ENCODE results near the gene TREX2.

TREX2 gene

DNA sequence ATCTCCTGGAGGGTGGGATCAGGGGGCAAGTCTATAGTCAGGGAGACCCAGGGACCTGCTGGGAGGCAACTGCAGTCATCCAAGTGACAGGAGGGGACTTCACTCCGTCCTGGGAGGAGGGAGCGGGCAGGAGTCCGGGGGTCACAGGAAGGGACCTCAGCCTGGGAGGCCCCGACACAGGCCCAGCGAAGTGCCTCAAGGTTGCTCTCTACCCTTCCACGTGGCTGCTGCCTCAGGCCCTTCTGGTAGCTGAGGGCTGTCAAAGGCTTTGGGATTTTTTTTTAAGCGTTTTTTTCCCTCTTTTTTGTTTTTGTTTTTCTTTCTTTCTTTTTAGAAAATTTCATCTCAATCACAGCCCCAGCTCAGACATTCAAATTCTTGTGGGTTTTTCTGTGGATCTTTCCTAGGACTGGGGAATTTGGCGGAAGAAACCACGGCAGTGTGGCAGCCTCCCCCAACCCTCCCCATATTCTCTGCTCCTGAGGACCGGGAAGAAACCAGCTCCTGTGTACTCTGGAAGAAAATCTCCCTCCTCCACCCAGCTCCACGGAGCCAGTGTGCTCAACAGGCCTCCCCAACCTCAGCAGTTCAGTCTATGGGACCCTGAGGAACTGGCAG lies 25.9 kb upstream of the TREX2 start:
- no peaks in the 10 kb centered on the region for H4K20me1 ChIP-seq (ENCODE audit: insufficient read depth, low read length)

DNA sequence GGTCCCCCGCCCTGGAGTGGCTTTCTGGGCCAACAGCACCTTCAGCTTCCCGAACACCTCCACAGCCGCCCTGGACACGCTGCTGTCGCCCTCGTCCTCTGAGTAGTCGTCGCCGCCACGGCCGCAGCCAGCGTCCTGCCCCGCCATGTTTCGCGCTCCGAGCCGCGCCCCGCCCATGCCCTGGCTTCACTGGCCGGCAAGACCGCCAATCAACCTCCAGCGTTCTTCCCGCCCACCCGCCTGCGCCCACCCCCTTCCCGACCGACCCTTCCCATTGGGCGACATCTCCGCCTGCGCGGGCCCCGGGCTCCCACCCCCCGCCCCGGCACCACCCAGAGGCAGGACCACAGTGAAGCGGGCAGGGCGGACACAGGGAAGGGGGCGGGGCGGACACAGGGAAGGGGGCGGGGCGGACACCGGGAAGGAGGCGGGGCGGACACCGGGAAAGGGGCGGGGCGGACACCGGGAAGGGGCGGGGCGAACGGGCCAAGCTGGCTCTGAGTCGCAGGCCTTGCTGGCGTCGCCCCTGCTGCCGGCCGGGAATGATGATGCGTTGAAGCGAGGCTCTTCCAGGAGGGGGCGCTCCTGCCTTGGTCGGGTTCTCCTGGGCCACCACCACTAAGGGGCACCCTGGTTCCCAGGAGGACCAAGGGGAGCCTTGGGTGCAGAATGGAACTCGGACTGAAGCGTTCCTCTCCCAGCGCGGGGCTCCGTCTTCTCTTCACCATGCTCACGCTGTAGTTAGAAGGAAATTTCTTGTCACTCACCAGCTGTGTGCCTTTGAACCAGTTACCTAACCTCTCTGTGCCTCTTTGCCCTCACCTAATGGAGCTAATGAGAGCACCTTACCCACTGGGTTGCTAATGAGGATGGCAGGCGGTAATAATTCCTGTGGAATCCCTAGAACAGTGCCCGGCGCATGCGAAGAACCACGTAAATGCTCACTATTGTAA lies 24.8 kb upstream of the TREX2 start, which contains the start of gene HAUS7:
Gene HAUS7, minus strand, starts transcription at position 166 of the 953 bp plus-strand sequence. Its CDS starts 19 bp downstream, at position 147.
- no peaks in the 10 kb centered on the region for H3F3A ChIP-seq (ENCODE audit: insufficient read depth, low read length)
- H4K20me1 ChIP-seq (ENCODE audit: insufficient read depth, low read length), result no peaks in the 10 kb centered on the region
- TF ChIP-seq, protein P1, sequence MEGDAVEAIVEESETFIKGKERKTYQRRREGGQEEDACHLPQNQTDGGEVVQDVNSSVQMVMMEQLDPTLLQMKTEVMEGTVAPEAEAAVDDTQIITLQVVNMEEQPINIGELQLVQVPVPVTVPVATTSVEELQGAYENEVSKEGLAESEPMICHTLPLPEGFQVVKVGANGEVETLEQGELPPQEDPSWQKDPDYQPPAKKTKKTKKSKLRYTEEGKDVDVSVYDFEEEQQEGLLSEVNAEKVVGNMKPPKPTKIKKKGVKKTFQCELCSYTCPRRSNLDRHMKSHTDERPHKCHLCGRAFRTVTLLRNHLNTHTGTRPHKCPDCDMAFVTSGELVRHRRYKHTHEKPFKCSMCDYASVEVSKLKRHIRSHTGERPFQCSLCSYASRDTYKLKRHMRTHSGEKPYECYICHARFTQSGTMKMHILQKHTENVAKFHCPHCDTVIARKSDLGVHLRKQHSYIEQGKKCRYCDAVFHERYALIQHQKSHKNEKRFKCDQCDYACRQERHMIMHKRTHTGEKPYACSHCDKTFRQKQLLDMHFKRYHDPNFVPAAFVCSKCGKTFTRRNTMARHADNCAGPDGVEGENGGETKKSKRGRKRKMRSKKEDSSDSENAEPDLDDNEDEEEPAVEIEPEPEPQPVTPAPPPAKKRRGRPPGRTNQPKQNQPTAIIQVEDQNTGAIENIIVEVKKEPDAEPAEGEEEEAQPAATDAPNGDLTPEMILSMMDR (IDR thresholded peaks at IDR 0.05; ENCODE audit: low read length), result peak; percentile 63
- TF ChIP-seq EZH2 (IDR thresholded peaks at IDR 0.05; ENCODE audit: borderline replicate concordance, low read length), result no peak
- peak within 1 kb of the TSS; percentile 92 for H3K4me3 ChIP-seq (ENCODE audit: low read depth, low read length, poor library complexity, severe bottlenecking)
- H3K36me3 ChIP-seq (ENCODE audit: insufficient read depth, low read length), result 0 out of 2 replicates have a peak, but pooled peaks cover 9% of the 10 kb centered on the region
- no peak within 1 kb of the TSS for H2AFZ ChIP-seq (ENCODE audit: low read length)
- no peaks in the 10 kb centered on the region for H3K27me3 ChIP-seq (ENCODE audit: insufficient read depth, low read length)
- H3K27ac ChIP-seq (ENCODE audit: low read depth, low read length, poor library complexity, severe bottlenecking), result no peak within 1 kb of the TSS
- H3K9me2 ChIP-seq (ENCODE audit: low read depth, low read length), result no peaks in the 10 kb centered on the region
- H3K79me2 ChIP-seq (ENCODE audit: insufficient read depth, low read length), result peaks cover 3% of the 10 kb centered on the region; the same call in 1 of the 2 replicates
- H3K9me3 ChIP-seq (ENCODE audit: low read length), result no peaks in the 10 kb centered on the region
- H3K4me2 ChIP-seq (ENCODE audit: low read length), result peak within 1 kb of the TSS; percentile 89
- peak within 1 kb of the TSS; percentile 82 for H3K9ac ChIP-seq (ENCODE audit: low read length)
- peaks cover 20% of the 10 kb centered on the region for H3K4me1 ChIP-seq (ENCODE audit: insufficient read depth, low read length, severe bottlenecking)

More for the DNA sequence above, 25.9 kb upstream of the TREX2 start:
- H3K27me3 ChIP-seq (ENCODE audit: insufficient read depth, low read length), result no peaks in the 10 kb centered on the region
- peaks cover 20% of the 10 kb centered on the region for H3K4me1 ChIP-seq (ENCODE audit: insufficient read depth, low read length, severe bottlenecking)
- peaks cover 3% of the 10 kb centered on the region; the same call in 1 of the 2 replicates for H3K79me2 ChIP-seq (ENCODE audit: insufficient read depth, low read length)
- no peak overlapping the region for H2AFZ ChIP-seq (ENCODE audit: low read length)
- 0 out of 2 replicates have a peak, but pooled peaks cover 6% of the 10 kb centered on the region for H3K36me3 ChIP-seq (ENCODE audit: insufficient read depth, low read length)
- TF ChIP-seq EZH2 (IDR thresholded peaks at IDR 0.05; ENCODE audit: borderline replicate concordance, low read length), result no peak
- TF ChIP-seq, protein P1 (IDR thresholded peaks at IDR 0.05; ENCODE audit: low read length), result no peak
- H3K9me3 ChIP-seq (ENCODE audit: low read length), result no peaks in the 10 kb centered on the region
- no peak overlapping the region for H3K4me2 ChIP-seq (ENCODE audit: low read length)
- no peak overlapping the region for H3K9ac ChIP-seq (ENCODE audit: low read length)
- H3K4me3 ChIP-seq (ENCODE audit: low read depth, low read length, poor library complexity, severe bottlenecking), result no peak overlapping the region
- no peaks in the 10 kb centered on the region for H3F3A ChIP-seq (ENCODE audit: insufficient read depth, low read length)
- no peak overlapping the region for H3K27ac ChIP-seq (ENCODE audit: low read depth, low read length, poor library complexity, severe bottlenecking)
- no peaks in the 10 kb centered on the region for H3K9me2 ChIP-seq (ENCODE audit: low read depth, low read length)

DNA sequence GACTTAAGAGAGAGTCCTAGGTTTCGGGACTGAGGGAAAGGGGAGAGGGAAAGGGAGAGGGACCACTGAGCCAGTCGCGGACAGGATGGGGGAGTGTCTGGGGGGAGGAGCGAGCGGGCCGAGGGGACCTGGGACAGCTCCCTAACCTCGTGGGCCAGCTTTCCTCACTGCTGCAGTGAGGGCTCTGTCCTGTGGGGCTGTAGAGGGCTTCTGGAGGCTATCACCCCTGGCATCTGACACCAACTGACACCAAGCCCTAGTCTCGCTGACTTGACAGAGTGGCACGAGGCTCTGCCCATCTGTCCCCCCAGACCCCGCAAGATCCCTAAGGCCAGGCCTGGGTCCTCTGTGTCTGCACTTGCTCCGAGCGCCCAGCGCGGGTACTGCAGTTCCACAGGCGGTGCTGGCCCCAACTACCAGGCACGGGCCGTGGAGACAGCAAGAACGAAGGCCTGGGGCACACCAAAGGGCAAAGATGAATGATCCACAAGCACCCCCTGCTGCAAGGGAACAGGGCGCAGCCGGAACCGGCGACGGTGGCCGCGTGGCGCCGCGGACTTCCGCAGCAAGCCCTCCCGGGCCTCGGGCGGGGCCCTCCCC lies 24.1 kb upstream of the TREX2 start:
- H3K9me3 ChIP-seq (ENCODE audit: low read length), result no peaks in the 10 kb centered on the region
- no peaks in the 10 kb centered on the region for H3K27me3 ChIP-seq (ENCODE audit: insufficient read depth, low read length)
- H3K4me1 ChIP-seq (ENCODE audit: insufficient read depth, low read length, severe bottlenecking), result peaks cover 15% of the 10 kb centered on the region
- H4K20me1 ChIP-seq (ENCODE audit: insufficient read depth, low read length), result no peaks in the 10 kb centered on the region
- H3K36me3 ChIP-seq (ENCODE audit: insufficient read depth, low read length), result 0 out of 2 replicates have a peak, but pooled peaks cover 9% of the 10 kb centered on the region
- H3K9me2 ChIP-seq (ENCODE audit: low read depth, low read length), result no peaks in the 10 kb centered on the region
- peak overlapping the region; percentile 82 for H3K9ac ChIP-seq (ENCODE audit: low read length)
- H3K4me3 ChIP-seq (ENCODE audit: low read depth, low read length, poor library complexity, severe bottlenecking), result peak overlapping the region; percentile 92
- TF ChIP-seq EZH2 (IDR thresholded peaks at IDR 0.05; ENCODE audit: borderline replicate concordance, low read length), result no peak
- TF ChIP-seq, protein P1 (IDR thresholded peaks at IDR 0.05; ENCODE audit: low read length), result no peak; the same call in 1 of the 2 replicates
- H3K27ac ChIP-seq (ENCODE audit: low read depth, low read length, poor library complexity, severe bottlenecking), result no peak overlapping the region
- H3K79me2 ChIP-seq (ENCODE audit: insufficient read depth, low read length), result peaks cover 3% of the 10 kb centered on the region; the same call in 1 of the 2 replicates
- H2AFZ ChIP-seq (ENCODE audit: low read length), result no peak overlapping the region
- no peaks in the 10 kb centered on the region for H3F3A ChIP-seq (ENCODE audit: insufficient read depth, low read length)
- H3K4me2 ChIP-seq (ENCODE audit: low read length), result peak overlapping the region; percentile 89
